ENCODE results near the gene LILRA5. TPM values are rescaled to one million over a fixed set of nuclear protein-coding genes. Genes with fewer than 3 reads are reported as not detected.

LILRA5 gene
- total and polyA plus RNA-seq, 2 of the 8 experiments (the other 6 are each of a cell fraction or from before 2014, with no cell fraction given) = not detected

DNA sequence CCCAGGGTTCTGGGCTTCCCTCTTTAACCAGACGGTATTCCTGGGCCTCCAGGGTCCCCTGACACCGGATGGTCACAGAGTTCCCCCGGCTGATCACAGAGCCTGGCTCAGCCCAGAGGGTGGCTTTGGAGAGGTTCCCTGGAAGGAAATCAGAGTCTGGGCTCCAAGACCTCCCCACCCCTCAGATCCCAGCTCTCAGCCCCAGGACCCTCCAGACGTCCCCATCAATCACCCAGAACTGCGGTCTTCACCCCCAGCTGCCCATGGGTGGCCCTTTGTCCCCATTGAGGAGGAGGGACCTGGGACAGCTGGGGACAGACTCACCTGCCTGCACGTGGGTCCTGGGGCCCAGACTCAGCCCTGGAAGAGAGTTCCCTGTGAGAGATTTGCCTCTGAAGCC lies 955 bp downstream of the LILRA5 start (continued):
- TF ChIP-seq, protein P1, sequence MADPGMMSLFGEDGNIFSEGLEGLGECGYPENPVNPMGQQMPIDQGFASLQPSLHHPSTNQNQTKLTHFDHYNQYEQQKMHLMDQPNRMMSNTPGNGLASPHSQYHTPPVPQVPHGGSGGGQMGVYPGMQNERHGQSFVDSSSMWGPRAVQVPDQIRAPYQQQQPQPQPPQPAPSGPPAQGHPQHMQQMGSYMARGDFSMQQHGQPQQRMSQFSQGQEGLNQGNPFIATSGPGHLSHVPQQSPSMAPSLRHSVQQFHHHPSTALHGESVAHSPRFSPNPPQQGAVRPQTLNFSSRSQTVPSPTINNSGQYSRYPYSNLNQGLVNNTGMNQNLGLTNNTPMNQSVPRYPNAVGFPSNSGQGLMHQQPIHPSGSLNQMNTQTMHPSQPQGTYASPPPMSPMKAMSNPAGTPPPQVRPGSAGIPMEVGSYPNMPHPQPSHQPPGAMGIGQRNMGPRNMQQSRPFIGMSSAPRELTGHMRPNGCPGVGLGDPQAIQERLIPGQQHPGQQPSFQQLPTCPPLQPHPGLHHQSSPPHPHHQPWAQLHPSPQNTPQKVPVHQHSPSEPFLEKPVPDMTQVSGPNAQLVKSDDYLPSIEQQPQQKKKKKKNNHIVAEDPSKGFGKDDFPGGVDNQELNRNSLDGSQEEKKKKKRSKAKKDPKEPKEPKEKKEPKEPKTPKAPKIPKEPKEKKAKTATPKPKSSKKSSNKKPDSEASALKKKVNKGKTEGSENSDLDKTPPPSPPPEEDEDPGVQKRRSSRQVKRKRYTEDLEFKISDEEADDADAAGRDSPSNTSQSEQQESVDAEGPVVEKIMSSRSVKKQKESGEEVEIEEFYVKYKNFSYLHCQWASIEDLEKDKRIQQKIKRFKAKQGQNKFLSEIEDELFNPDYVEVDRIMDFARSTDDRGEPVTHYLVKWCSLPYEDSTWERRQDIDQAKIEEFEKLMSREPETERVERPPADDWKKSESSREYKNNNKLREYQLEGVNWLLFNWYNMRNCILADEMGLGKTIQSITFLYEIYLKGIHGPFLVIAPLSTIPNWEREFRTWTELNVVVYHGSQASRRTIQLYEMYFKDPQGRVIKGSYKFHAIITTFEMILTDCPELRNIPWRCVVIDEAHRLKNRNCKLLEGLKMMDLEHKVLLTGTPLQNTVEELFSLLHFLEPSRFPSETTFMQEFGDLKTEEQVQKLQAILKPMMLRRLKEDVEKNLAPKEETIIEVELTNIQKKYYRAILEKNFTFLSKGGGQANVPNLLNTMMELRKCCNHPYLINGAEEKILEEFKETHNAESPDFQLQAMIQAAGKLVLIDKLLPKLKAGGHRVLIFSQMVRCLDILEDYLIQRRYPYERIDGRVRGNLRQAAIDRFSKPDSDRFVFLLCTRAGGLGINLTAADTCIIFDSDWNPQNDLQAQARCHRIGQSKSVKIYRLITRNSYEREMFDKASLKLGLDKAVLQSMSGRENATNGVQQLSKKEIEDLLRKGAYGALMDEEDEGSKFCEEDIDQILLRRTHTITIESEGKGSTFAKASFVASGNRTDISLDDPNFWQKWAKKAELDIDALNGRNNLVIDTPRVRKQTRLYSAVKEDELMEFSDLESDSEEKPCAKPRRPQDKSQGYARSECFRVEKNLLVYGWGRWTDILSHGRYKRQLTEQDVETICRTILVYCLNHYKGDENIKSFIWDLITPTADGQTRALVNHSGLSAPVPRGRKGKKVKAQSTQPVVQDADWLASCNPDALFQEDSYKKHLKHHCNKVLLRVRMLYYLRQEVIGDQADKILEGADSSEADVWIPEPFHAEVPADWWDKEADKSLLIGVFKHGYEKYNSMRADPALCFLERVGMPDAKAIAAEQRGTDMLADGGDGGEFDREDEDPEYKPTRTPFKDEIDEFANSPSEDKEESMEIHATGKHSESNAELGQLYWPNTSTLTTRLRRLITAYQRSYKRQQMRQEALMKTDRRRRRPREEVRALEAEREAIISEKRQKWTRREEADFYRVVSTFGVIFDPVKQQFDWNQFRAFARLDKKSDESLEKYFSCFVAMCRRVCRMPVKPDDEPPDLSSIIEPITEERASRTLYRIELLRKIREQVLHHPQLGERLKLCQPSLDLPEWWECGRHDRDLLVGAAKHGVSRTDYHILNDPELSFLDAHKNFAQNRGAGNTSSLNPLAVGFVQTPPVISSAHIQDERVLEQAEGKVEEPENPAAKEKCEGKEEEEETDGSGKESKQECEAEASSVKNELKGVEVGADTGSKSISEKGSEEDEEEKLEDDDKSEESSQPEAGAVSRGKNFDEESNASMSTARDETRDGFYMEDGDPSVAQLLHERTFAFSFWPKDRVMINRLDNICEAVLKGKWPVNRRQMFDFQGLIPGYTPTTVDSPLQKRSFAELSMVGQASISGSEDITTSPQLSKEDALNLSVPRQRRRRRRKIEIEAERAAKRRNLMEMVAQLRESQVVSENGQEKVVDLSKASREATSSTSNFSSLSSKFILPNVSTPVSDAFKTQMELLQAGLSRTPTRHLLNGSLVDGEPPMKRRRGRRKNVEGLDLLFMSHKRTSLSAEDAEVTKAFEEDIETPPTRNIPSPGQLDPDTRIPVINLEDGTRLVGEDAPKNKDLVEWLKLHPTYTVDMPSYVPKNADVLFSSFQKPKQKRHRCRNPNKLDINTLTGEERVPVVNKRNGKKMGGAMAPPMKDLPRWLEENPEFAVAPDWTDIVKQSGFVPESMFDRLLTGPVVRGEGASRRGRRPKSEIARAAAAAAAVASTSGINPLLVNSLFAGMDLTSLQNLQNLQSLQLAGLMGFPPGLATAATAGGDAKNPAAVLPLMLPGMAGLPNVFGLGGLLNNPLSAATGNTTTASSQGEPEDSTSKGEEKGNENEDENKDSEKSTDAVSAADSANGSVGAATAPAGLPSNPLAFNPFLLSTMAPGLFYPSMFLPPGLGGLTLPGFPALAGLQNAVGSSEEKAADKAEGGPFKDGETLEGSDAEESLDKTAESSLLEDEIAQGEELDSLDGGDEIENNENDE (IDR thresholded peaks at IDR 0.05; ENCODE audit: insufficient replicate concordance, low read length) = no peak
- TF ChIP-seq PHF8 (conservative IDR thresholded peaks at IDR 0.05; ENCODE audit: low read depth, low read length) (no peak), TEAD4 (IDR thresholded peaks at IDR 0.05; ENCODE audit: low read depth, low read length) (no peak), RBBP5 (IDR thresholded peaks at IDR 0.05; ENCODE audit: borderline replicate concordance, low read depth, low read length) (no peak), CREB1 (IDR thresholded peaks at IDR 0.05) (no peak), SIN3A (conservative IDR thresholded peaks at IDR 0.05 in 1 of 2, IDR thresholded peaks at IDR 0.05 in 1 of 2; ENCODE audit: low read depth in 1 of 2, low read length in 2 of 2) (no peak), RFX5 (IDR thresholded peaks at IDR 0.05; ENCODE audit: borderline replicate concordance, low read depth, low read length) (no peak)
- TF ChIP-seq, protein P2, sequence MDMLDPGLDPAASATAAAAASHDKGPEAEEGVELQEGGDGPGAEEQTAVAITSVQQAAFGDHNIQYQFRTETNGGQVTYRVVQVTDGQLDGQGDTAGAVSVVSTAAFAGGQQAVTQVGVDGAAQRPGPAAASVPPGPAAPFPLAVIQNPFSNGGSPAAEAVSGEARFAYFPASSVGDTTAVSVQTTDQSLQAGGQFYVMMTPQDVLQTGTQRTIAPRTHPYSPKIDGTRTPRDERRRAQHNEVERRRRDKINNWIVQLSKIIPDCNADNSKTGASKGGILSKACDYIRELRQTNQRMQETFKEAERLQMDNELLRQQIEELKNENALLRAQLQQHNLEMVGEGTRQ (IDR thresholded peaks at IDR 0.05; ENCODE audit: low read length) = no peak
- TF ChIP-seq, protein P3, sequence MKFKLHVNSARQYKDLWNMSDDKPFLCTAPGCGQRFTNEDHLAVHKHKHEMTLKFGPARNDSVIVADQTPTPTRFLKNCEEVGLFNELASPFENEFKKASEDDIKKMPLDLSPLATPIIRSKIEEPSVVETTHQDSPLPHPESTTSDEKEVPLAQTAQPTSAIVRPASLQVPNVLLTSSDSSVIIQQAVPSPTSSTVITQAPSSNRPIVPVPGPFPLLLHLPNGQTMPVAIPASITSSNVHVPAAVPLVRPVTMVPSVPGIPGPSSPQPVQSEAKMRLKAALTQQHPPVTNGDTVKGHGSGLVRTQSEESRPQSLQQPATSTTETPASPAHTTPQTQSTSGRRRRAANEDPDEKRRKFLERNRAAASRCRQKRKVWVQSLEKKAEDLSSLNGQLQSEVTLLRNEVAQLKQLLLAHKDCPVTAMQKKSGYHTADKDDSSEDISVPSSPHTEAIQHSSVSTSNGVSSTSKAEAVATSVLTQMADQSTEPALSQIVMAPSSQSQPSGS (IDR thresholded peaks at IDR 0.05; ENCODE audit: low read length) = no peak

Measured in H1 (cell line).